ENCODE data around the gene BRD3. TPM values are rescaled to one million over a fixed set of nuclear protein-coding genes. Genes with fewer than 3 reads are reported as not detected.
A peak's percentile ranks its signal among the peaks of the same experiment; 100 is the strongest.

BRD3 gene
- total RNA-seq, 4 donors from 2014 or later, result 10.8 to 21.5 (median 16.5) TPM

DNA sequence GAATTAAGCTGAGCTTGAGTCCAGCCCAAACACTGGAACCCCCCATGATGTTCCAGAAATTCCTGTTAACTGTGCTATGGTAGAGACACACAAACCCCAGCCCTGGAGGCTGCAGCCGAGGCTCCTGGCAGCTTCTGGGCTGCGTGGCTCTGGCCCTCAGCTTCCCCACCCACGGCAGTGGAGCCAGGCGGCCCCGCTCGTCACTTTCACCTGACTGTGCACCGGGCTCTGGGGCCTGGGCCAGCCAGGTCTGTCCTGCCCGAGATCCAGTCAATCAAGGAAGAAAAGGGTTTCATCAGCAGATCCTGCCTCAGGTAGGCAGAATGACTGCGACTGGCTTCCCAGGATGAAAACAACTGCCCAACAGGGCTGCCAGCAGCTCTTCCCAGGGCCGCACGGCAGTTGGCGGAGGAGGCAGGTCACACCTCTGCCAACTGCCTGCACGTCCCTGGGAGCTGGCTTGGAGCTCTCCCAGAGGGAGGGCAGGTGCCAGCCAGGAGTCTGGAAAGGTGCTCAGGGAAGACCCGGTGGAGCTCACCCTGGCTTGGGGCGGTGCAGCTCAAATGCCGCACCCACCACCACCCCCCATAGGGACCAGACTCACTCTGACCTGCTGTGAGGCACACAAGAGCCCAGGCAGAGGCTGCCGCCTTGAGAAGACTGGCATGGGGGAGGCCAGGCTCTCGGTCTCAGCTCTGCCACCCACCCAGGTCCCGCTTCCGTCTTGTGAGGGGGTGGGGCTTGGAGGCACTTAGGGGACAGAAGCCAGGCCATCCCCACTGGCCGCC lies 20.7 kb downstream of the BRD3 start:
- intact Hi-C loops (cut with DNase I; ENCODE audit: low total_unique reads), result no loop called here
- Histone ChIP-seq H3K36me3 (peaks cover 0 to 72% of the 10 kb centered on the region in 2 donors), H3K9me3 (no peaks in the 10 kb centered on the region), H3K4me3 (no peak overlapping the region), H3K4me1 (peaks cover 25 to 30% of the 10 kb centered on the region in 2 donors), H3K27ac (peak overlapping the region; percentile 40 to 82 (median 66)), H3K27me3 (no peaks in the 10 kb centered on the region)
- DNase-seq (peak; percentile 64 to 75), ATAC-seq (peak; percentile 50 to 61)
- no peak for TF ChIP-seq POLR2A (IDR thresholded peaks at IDR 0.05)
- TF ChIP-seq, protein P1, sequence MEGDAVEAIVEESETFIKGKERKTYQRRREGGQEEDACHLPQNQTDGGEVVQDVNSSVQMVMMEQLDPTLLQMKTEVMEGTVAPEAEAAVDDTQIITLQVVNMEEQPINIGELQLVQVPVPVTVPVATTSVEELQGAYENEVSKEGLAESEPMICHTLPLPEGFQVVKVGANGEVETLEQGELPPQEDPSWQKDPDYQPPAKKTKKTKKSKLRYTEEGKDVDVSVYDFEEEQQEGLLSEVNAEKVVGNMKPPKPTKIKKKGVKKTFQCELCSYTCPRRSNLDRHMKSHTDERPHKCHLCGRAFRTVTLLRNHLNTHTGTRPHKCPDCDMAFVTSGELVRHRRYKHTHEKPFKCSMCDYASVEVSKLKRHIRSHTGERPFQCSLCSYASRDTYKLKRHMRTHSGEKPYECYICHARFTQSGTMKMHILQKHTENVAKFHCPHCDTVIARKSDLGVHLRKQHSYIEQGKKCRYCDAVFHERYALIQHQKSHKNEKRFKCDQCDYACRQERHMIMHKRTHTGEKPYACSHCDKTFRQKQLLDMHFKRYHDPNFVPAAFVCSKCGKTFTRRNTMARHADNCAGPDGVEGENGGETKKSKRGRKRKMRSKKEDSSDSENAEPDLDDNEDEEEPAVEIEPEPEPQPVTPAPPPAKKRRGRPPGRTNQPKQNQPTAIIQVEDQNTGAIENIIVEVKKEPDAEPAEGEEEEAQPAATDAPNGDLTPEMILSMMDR (IDR thresholded peaks at IDR 0.05 in 4 of 5, conservative IDR thresholded peaks at IDR 0.05 in 1 of 5), result no peak
- in situ Hi-C loops (cut with MboI; ENCODE audit: low sequenced_read_pairs in 4 of 4), result no loop called here

DNA sequence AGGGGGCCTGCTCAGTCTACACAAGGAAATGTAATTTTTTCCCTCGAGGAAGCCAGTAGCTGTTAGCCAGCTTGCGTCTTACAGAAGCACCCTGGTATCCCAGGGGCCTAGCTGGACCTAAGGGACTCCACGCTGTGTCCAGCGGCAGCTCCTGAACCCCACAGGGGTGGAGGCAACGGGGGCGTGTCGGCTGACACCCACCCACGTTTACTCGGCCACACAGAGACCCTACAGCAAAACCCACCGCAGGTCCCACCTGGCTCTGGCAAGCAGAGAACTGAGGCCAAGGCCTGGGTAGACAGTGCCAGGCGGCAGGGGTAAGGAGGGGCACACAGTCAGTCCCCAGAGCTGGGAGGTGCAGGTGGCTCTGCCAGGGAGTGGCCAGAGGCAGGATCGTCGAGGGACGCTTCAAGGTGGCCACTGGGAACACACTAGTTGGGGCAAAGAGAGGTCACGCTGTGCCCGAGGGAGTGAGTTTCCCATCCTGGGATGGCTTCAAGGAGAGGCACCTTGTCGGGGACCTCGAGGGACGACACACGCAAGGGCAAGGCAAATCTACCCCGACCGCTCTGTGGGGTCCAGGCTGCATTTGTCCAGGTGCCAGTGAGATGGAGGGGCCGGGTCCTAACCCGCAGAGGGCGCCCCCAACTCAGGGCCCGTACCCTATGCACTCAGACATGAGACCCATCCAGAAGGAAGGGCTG lies 21.8 kb downstream of the BRD3 start:
- ATAC-seq (no peak), DNase-seq (no peak)
- in situ Hi-C loops (cut with MboI; ENCODE audit: low sequenced_read_pairs in 4 of 4) (no loop called here), intact Hi-C loops (cut with DNase I; ENCODE audit: low total_unique reads) (no loop called here)
- no peak for TF ChIP-seq POLR2A (IDR thresholded peaks at IDR 0.05)
- TF ChIP-seq, protein P1 (IDR thresholded peaks at IDR 0.05 in 4 of 5, conservative IDR thresholded peaks at IDR 0.05 in 1 of 5), result no peak
- H3K27ac ChIP-seq, result peak overlapping the region in 3 of 4 donors; percentile 40 to 82 (median 77)
- H3K36me3 ChIP-seq, result peaks cover 0 to 75% of the 10 kb centered on the region in 2 donors
- H3K9me3 ChIP-seq, result no peaks in the 10 kb centered on the region
- H3K4me3 ChIP-seq, result no peak overlapping the region
- peaks cover 28 to 30% of the 10 kb centered on the region in 2 donors for H3K4me1 ChIP-seq
- H3K27me3 ChIP-seq, result no peaks in the 10 kb centered on the region

DNA sequence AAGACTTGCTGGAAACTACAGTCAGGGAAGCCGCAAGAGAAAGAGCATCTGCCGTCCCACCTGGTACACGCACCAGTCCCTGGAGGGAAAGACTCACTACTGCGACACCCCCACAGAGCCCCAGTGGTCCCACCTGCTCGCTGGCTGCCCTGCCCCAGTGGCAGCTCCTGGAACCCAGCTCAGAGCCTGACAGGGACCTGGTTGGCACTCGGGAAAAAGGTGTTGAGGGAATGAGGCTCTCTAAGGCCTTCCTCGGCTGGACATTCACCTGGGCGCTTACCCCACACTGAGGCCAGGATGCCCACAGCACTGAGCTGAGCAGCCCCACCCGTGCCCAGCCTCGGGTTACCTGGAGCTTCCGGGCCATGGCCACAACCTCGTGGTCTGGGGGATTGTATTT lies 22.9 kb downstream of the BRD3 start:
- no peaks in the 10 kb centered on the region for H3K9me3 ChIP-seq
- TF ChIP-seq, protein P1 (IDR thresholded peaks at IDR 0.05 in 4 of 5, conservative IDR thresholded peaks at IDR 0.05 in 1 of 5), result no peak
- TF ChIP-seq POLR2A (IDR thresholded peaks at IDR 0.05), result no peak
- intact Hi-C loops (cut with DNase I; ENCODE audit: low total_unique reads), result no loop called here
- H3K4me1 ChIP-seq, result peaks cover 29 to 30% of the 10 kb centered on the region in 2 donors
- ATAC-seq (no peak), DNase-seq (no peak)
- H3K27me3 ChIP-seq, result no peaks in the 10 kb centered on the region
- no peak overlapping the region for H3K4me3 ChIP-seq
- in situ Hi-C loops (cut with MboI; ENCODE audit: low sequenced_read_pairs in 4 of 4), result no loop called here
- H3K36me3 ChIP-seq, result peaks cover 0 to 75% of the 10 kb centered on the region in 2 donors
- H3K27ac ChIP-seq, result no peak overlapping the region

DNA sequence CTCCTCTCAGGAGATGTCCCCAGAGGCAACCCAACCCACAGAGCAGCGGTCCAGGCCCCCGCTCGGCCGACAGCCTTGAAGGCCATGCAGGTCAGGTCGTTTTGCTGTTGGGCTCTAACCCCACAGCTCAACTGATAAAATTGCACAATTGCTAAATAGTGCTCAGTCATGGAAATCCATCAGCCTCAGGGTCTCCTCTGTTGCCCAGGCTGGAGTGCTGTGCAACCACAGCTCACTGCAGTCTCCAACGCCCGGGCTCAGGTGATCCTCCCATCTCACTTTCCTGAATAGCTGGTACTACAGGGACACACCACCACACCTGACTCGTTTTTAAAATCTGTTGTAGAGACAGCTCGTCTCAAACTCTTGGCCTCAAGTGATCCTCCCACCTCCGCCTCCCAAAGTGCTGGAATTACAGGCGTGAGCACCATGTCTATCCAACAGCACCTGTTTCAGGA lies 24.3 kb downstream of the BRD3 start:
- TF ChIP-seq, protein P1 (IDR thresholded peaks at IDR 0.05 in 4 of 5, conservative IDR thresholded peaks at IDR 0.05 in 1 of 5), result no peak
- no peak for TF ChIP-seq POLR2A (IDR thresholded peaks at IDR 0.05)
- in situ Hi-C loops (cut with MboI; ENCODE audit: low sequenced_read_pairs in 4 of 4) (no loop called here), intact Hi-C loops (cut with DNase I; ENCODE audit: low total_unique reads) (no loop called here)
- ATAC-seq (no peak), DNase-seq (no peak)
- no peaks in the 10 kb centered on the region for H3K9me3 ChIP-seq
- H3K27ac ChIP-seq, result no peak overlapping the region
- no peaks in the 10 kb centered on the region for H3K27me3 ChIP-seq
- peaks cover 19 to 28% of the 10 kb centered on the region in 2 donors for H3K4me1 ChIP-seq
- H3K36me3 ChIP-seq, result peaks cover 0 to 69% of the 10 kb centered on the region in 2 donors
- H3K4me3 ChIP-seq, result no peak overlapping the region
